IPS-NIHi7 (cell line): ENCODE results near the gene CHCHD6.

ENCODE experiments used
- DNase-seq: peaks from one replicate; pipeline ENCODE4 v3.0.0; 2012; ENCODE audit warnings: mixed read lengths; ENCODE audit errors: extremely low spot score

CHCHD6 gene

GRCh38 chr3:126959136-126959920 lies 255.3 kb downstream of the CHCHD6 start:
- DNase-seq = no peak

GRCh38 chr3:126959921-126960603 lies 256.0 kb downstream of the CHCHD6 start:
- no peak for DNase-seq

- DNase-seq = no peak
Observed at GRCh38 chr3:126960604-126960995, 256.6 kb downstream of the CHCHD6 start.

- no peak for DNase-seq
Observed at GRCh38 chr3:126961191-126961790, 257.3 kb downstream of the CHCHD6 start.

- no peak for DNase-seq
Observed at GRCh38 chr3:126961791-126962461, 257.9 kb downstream of the CHCHD6 start.

GRCh38 chr3:126962756-126963155 lies 258.7 kb downstream of the CHCHD6 start:
- DNase-seq = no peak

- no peak for DNase-seq
Observed at GRCh38 chr3:126963261-126964190, 259.5 kb downstream of the CHCHD6 start.

- no peak for DNase-seq
Observed at GRCh38 chr3:126964261-126964660, 260.2 kb downstream of the CHCHD6 start.

GRCh38 chr3:126964950-126965349 lies 260.9 kb downstream of the CHCHD6 start:
- no peak for DNase-seq

- DNase-seq = no peak
Observed at GRCh38 chr3:126965526-126966080, 261.6 kb downstream of the CHCHD6 start.

GRCh38 chr3:126967386-126967785 lies 263.3 kb downstream of the CHCHD6 start:
- DNase-seq = no peak

GRCh38 chr3:126968391-126969390 lies 264.7 kb downstream of the CHCHD6 start:
- no peak for DNase-seq

- DNase-seq = peak; percentile 34
Observed at GRCh38 chr3:126969586-126969985, 265.5 kb downstream of the CHCHD6 start.

GRCh38 chr3:126970101-126970500 lies 266.1 kb downstream of the CHCHD6 start:
- DNase-seq = no peak

- DNase-seq = no peak
Observed at GRCh38 chr3:126970921-126971320, 266.9 kb downstream of the CHCHD6 start.

GRCh38 chr3:126971891-126972351 lies 267.9 kb downstream of the CHCHD6 start:
- peak; percentile 67 for DNase-seq

- DNase-seq = no peak
Observed at GRCh38 chr3:126972866-126973265, 268.8 kb downstream of the CHCHD6 start.

GRCh38 chr3:126973814-126974213 lies 269.8 kb downstream of the CHCHD6 start:
- DNase-seq = no peak

GRCh38 chr3:126974756-126975155 lies 270.7 kb downstream of the CHCHD6 start:
- no peak for DNase-seq
